HCT116 (cell line): ENCODE data around the gene ST3GAL3. TPM values are rescaled to one million over a fixed set of nuclear protein-coding genes. Genes with fewer than 3 reads are reported as not detected.

ENCODE experiments used
- CBX3 ChIP-seq: IDR thresholded peaks from 2 replicates; pipeline ENCODE4 v1.6.1; 2012; ENCODE audit warnings: low read depth
- ELF1 ChIP-seq: IDR thresholded peaks from 2 replicates; pipeline ENCODE4 v1.6.1; 2012; ENCODE audit warnings: low read depth, borderline replicate concordance
- EZH2phosphoT487 ChIP-seq: fragments of 200-600 bp; IDR thresholded peaks from 2 replicates; pipeline ENCODE4 v1.6.1; 2018; ENCODE audit warnings: antibody characterized with exemption, borderline replicate concordance
- FOSL1 ChIP-seq: IDR thresholded peaks from 2 replicates; pipeline ENCODE4 v1.6.1; 2012; ENCODE audit warnings: low read depth
- POLR2A ChIP-seq: IDR thresholded peaks from 2 replicates; pipeline ENCODE4 v1.7.0; 2011; ENCODE audit warnings: borderline replicate concordance; ENCODE audit not compliant: insufficient read depth, insufficient read length; ENCODE audit errors: extremely low read depth
- RAD21 ChIP-seq: IDR thresholded peaks from 2 replicates; pipeline ENCODE4 v1.6.1; 2012; ENCODE audit warnings: low read depth, mild to moderate bottlenecking
- SP1 ChIP-seq: IDR thresholded peaks from 2 replicates; pipeline ENCODE4 v1.6.1; 2012; ENCODE audit warnings: low read depth
- TCF7L2 ChIP-seq: IDR thresholded peaks from 2 replicates; pipeline ENCODE4 v1.7.0; 2011; ENCODE audit warnings: borderline replicate concordance, inconsistent platforms; ENCODE audit not compliant: insufficient read depth, insufficient read length; ENCODE audit errors: extremely low read depth
- YY1 ChIP-seq: IDR thresholded peaks from 2 replicates; pipeline ENCODE4 v1.6.1; 2011; ENCODE audit warnings: low read length, low read depth, moderate library complexity, mild to moderate bottlenecking; ENCODE audit not compliant: insufficient replicate concordance; ENCODE audit errors: extremely low read depth
- ZFX ChIP-seq: fragments of 450-650 bp; IDR thresholded peaks from 2 replicates; pipeline ENCODE4 v1.6.1; 2017
- total RNA-seq: library from RNA; stranded (reverse); gene quantifications from one replicate; pipeline ENCODE4 v1.2.1, GENCODE V29; 2021; ENCODE audit not compliant: unreplicated experiment
- TF ChIP-seq, protein P1 (sequence below): IDR thresholded peaks from 2 replicates; pipeline ENCODE4 v1.6.1; 2011; ENCODE audit warnings: mild to moderate bottlenecking, low read length, moderate library complexity; ENCODE audit not compliant: insufficient replicate concordance; ENCODE audit errors: extremely low read depth
- TF ChIP-seq, protein P2 (sequence below): IDR thresholded peaks from 2 replicates; pipeline ENCODE4 v1.6.1; 2012
- TF ChIP-seq, protein P3 (sequence below), 3 experiments: fragments of 200-600 bp in 1 of 3; sonication (generic) in 1 of 3; IDR thresholded peaks in 2 of 3; conservative IDR thresholded peaks in 1 of 3; 2 replicates each; pipeline ENCODE4 v1.5.1; 2012 to 2017; ENCODE audit warnings: low read depth in 2 of 3, low read length in 2 of 3, antibody characterized with exemption in 1 of 3, borderline replicate concordance in 1 of 3, control low read depth in 1 of 3, mild to moderate bottlenecking in 1 of 3, mixed read lengths in 1 of 3, mixed run types in 1 of 3, moderate library complexity in 1 of 3; ENCODE audit not compliant: insufficient read depth in 1 of 3

ST3GAL3 gene
- total RNA-seq, 1 experiment from 2014 or later, result 7.2 TPM

DNA sequence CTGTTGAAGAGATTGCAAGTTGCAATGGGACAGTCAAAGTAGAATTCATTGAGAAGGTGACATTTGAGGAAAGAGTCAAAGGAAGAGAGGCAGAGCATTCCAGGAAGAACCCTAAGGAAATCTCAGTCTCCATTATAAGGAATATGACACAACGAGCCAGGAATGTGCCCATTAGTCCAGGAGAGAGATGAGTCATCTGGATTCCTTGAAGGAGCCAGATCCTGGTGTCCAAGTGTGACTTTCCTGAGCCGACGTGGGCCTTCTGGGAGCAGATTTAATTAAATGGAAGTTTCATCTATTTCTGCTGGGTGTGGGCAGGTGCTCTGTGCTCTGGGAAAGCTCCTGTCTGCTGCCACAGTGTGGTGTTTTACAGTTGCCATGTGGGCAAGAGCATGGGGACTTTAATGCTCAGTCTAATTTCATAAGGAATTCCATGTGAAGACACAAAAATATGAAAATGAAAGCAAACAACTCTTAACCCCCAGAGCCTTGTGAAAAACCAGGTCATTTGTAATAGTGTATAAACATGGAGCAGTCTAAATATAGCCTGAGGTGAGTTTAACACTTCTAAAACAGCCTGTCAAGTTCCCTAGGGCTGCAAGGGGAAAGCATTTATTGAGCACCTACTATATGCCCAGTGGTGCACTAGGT is 114.8 kb downstream of the ST3GAL3 start (continued):
- TF ChIP-seq, protein P1, sequence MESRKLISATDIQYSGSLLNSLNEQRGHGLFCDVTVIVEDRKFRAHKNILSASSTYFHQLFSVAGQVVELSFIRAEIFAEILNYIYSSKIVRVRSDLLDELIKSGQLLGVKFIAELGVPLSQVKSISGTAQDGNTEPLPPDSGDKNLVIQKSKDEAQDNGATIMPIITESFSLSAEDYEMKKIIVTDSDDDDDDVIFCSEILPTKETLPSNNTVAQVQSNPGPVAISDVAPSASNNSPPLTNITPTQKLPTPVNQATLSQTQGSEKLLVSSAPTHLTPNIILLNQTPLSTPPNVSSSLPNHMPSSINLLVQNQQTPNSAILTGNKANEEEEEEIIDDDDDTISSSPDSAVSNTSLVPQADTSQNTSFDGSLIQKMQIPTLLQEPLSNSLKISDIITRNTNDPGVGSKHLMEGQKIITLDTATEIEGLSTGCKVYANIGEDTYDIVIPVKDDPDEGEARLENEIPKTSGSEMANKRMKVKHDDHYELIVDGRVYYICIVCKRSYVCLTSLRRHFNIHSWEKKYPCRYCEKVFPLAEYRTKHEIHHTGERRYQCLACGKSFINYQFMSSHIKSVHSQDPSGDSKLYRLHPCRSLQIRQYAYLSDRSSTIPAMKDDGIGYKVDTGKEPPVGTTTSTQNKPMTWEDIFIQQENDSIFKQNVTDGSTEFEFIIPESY, result no peak
- TF ChIP-seq, protein P2, sequence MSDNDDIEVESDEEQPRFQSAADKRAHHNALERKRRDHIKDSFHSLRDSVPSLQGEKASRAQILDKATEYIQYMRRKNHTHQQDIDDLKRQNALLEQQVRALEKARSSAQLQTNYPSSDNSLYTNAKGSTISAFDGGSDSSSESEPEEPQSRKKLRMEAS, result peak; percentile 91
- TF ChIP-seq RAD21 (peak; percentile 34), SP1 (peak; percentile 93), ELF1 (no peak; the same call in 1 of the 2 replicates), YY1 (no peak), TCF7L2 (no peak), EZH2phosphoT487 (no peak), FOSL1 (peak; percentile 98), CBX3 (peak; percentile 96; the same call in 1 of the 2 replicates), POLR2A (no peak), ZFX (no peak)
- TF ChIP-seq, protein P3, sequence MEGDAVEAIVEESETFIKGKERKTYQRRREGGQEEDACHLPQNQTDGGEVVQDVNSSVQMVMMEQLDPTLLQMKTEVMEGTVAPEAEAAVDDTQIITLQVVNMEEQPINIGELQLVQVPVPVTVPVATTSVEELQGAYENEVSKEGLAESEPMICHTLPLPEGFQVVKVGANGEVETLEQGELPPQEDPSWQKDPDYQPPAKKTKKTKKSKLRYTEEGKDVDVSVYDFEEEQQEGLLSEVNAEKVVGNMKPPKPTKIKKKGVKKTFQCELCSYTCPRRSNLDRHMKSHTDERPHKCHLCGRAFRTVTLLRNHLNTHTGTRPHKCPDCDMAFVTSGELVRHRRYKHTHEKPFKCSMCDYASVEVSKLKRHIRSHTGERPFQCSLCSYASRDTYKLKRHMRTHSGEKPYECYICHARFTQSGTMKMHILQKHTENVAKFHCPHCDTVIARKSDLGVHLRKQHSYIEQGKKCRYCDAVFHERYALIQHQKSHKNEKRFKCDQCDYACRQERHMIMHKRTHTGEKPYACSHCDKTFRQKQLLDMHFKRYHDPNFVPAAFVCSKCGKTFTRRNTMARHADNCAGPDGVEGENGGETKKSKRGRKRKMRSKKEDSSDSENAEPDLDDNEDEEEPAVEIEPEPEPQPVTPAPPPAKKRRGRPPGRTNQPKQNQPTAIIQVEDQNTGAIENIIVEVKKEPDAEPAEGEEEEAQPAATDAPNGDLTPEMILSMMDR (IDR thresholded peaks at IDR 0.05 in 2 of 3, conservative IDR thresholded peaks at IDR 0.05 in 1 of 3; ENCODE audit: borderline replicate concordance in 1 of 3, insufficient read depth in 1 of 3, low read depth in 2 of 3, low read length in 2 of 3), result no peak
